Erythroblast (primary cell): ENCODE measurements around the gene CDC42BPA.

Experiments used
- GATA1 ChIP-seq: IDR thresholded peaks from 2 replicates; pipeline ENCODE4 v1.6.1; 2011; ENCODE audit warnings: low read depth, mild to moderate bottlenecking, control low read depth, low read length, moderate library complexity
- POLR2A ChIP-seq: IDR thresholded peaks from 2 replicates; pipeline ENCODE4 v1.6.1; 2011; ENCODE audit warnings: mild to moderate bottlenecking, low read length

DNA sequence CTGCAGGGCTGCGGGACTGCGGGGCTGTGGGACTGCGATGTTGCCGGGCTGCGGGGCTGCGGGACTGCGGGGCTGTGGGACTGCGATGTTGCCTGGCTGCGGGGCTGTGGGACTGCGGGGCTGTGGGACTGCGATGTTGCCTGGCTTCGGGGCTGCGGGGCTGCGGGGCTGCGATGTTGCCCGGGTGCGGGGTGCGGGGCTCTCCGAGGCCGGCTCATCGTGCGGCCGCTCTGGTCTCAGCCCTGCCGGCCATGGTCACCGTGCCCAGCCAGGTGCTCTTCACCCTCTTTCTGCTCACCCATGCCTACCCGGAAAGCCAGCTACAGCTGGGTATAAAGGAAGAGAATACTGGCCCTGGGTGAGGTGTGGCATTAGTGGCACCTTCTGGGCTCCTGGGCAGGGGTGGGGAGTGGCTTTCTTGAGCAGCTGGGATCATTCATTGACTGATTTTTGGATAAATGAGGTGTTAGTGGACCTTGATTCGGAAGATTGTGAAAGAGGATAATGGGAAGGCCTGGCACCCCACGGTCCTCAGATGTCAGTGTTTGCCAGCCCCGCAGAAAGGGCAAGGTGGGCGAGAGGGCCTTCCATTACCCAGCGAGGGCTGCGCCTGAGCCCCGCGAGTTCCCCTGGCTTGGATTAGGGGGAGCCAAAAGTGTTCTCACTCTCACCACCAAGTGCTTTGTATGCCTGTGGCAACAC is 341.9 kb downstream of the CDC42BPA start:
- no peak for TF ChIP-seq POLR2A
- TF ChIP-seq GATA1, result no peak
